Prostate gland (tissue), 2 donors: Measurements from ENCODE around the gene ARSG.
A peak's percentile ranks its signal among the peaks of the same experiment; 100 is the strongest.

Experiments
- CTCF ChIP-seq, 4 experiments: fragments of 200-600 bp in 2 of 4; fragments of 450-650 bp in 2 of 4; sonication (generic) in 2 of 4; IDR thresholded peaks; 1 replicate in 3 of 4; 2 replicates in 1 of 4; pipeline ENCODE4 v1.5.1; 2016 to 2019; ENCODE audit warnings: antibody characterized with exemption in 4 of 4, mild to moderate bottlenecking in 2 of 4, moderate library complexity in 2 of 4
- POLR2A ChIP-seq: fragments of 450-650 bp; IDR thresholded peaks from one replicate; pipeline ENCODE4 v1.6.1; 2016; ENCODE audit warnings: antibody characterized with exemption, mild to moderate bottlenecking

GRCh38 chr17:68398691-68399637 is 107.7 kb downstream of the ARSG start:
- peak; percentile 63 to 84 (median 78) for TF ChIP-seq CTCF (IDR thresholded peaks at IDR 0.05)
- TF ChIP-seq POLR2A: no peak
